Measurements from ENCODE around the gene HMX1. TPM values are rescaled to one million over a fixed set of nuclear protein-coding genes. Genes with fewer than 3 reads are reported as not detected.

Gene HMX1
- total and polyA plus RNA-seq, 2 donors (not counting 1 experiment from before 2014, with no cell fraction given): not detected

GRCh38 chr4:8920289-8920965, 48.8 kb upstream of the HMX1 start:
- Histone ChIP-seq H3K79me2 (ENCODE audit: control insufficient read depth, insufficient read depth, low read length) (no peaks in the 10 kb centered on the region), H3K4me1 (ENCODE audit: control insufficient read depth in 2 of 2, insufficient read depth in 2 of 2, low read length in 2 of 2) (no peaks in the 10 kb centered on the region), H4K20me1 (ENCODE audit: control insufficient read depth, insufficient read depth, low read length, poor library complexity, severe bottlenecking) (no peaks in the 10 kb centered on the region), H3K4me2 (replicated peaks; ENCODE audit: low read depth, low read length, poor library complexity, severe bottlenecking) (no peak overlapping the region), H3K36me3 (replicated peaks in 1 of 2; ENCODE audit: control extremely low read depth in 1 of 2, control insufficient read depth in 1 of 2, extremely low read depth in 1 of 2, insufficient read depth in 2 of 2, low read length in 1 of 2) (no peaks in the 10 kb centered on the region), H3K9me3 (ENCODE audit: control extremely low read depth in 1 of 3, control insufficient read depth in 2 of 3, insufficient read depth in 1 of 3, low read length in 2 of 3) (peaks cover 0 to 8% (median 0%) of the 10 kb centered on the region in 3 donors), H3K4me3 (ENCODE audit: control extremely low read depth in 1 of 5, extremely low read depth in 1 of 5, insufficient read depth in 1 of 5, low read depth in 2 of 5, low read length in 4 of 5) (no peak overlapping the region), H3K9ac (ENCODE audit: low read length) (no peak overlapping the region), H3K27me3 (replicated peaks in 1 of 4; ENCODE audit: control extremely low read depth in 1 of 4, control insufficient read depth in 3 of 4, insufficient read depth in 4 of 4, low read length in 3 of 4) (peaks cover 0 to 9% (median 0%) of the 10 kb centered on the region in 4 experiments), H3K27ac (ENCODE audit: low read length in 2 of 2) (no peak overlapping the region), H2AFZ (ENCODE audit: insufficient read depth, low read depth, low read length, poor library complexity, severe bottlenecking) (no peak overlapping the region)
- 93% methylated on average over 14 of the region's 14 CpGs for whole genome bisulfite sequencing (ENCODE audit: insufficient coverage)
- Mint-ChIP-seq H3K4me1 (no peaks in the 10 kb centered on the region), H3K4me3 (no peak overlapping the region), H3K9me3 (ENCODE audit: insufficient read depth) (peaks cover 10% of the 10 kb centered on the region), H3K27me3 (peaks cover 3% of the 10 kb centered on the region), H3K27ac (no peak overlapping the region)
- CTCF ChIA-PET: no interaction called here
- TF ChIP-seq EZH2 (IDR thresholded peaks at IDR 0.05; ENCODE audit: borderline replicate concordance, insufficient read depth, low read depth, low read length, poor library complexity, severe bottlenecking): no peak
- no peak for TF ChIP-seq CTCF (IDR thresholded peaks at IDR 0.05)
- intact Hi-C loops (cut with micrococcal nuclease): no loop called here
- POLR2A ChIA-PET: no interaction called here
- ATAC-seq (ENCODE audit: low read depth): no peak
- DNase-seq: no peak

- intact Hi-C loops (cut with micrococcal nuclease): no loop called here
- peaks cover 0 to 8% (median 0%) of the 10 kb centered on the region in 3 donors for H3K9me3 ChIP-seq (ENCODE audit: control extremely low read depth in 1 of 3, control insufficient read depth in 2 of 3, insufficient read depth in 1 of 3, low read length in 2 of 3)
- no peak overlapping the region for H3K27ac ChIP-seq (ENCODE audit: low read length in 2 of 2)
- TF ChIP-seq CTCF (IDR thresholded peaks at IDR 0.05): no peak
- TF ChIP-seq EZH2 (IDR thresholded peaks at IDR 0.05; ENCODE audit: borderline replicate concordance, insufficient read depth, low read depth, low read length, poor library complexity, severe bottlenecking): no peak
- H2AFZ ChIP-seq (ENCODE audit: insufficient read depth, low read depth, low read length, poor library complexity, severe bottlenecking): no peak overlapping the region
- ChIA-PET CTCF (no interaction called here), POLR2A (no interaction called here)
- no peak overlapping the region for H3K4me2 ChIP-seq (replicated peaks; ENCODE audit: low read depth, low read length, poor library complexity, severe bottlenecking)
- peaks cover 3% of the 10 kb centered on the region for H3K27me3 Mint-ChIP-seq
- WGBS (ENCODE audit: insufficient coverage): 80% methylated on average over 14 of the region's 16 CpGs
- DNase-seq (no peak), ATAC-seq (ENCODE audit: low read depth) (no peak)
- no peak overlapping the region for H3K27ac Mint-ChIP-seq
- peaks cover 0 to 9% (median 0%) of the 10 kb centered on the region in 4 experiments for H3K27me3 ChIP-seq (replicated peaks in 1 of 4; ENCODE audit: control extremely low read depth in 1 of 4, control insufficient read depth in 3 of 4, insufficient read depth in 4 of 4, low read length in 3 of 4)
- no peaks in the 10 kb centered on the region for H3K4me1 Mint-ChIP-seq
- H3K4me3 ChIP-seq (ENCODE audit: control extremely low read depth in 1 of 5, extremely low read depth in 1 of 5, insufficient read depth in 1 of 5, low read depth in 2 of 5, low read length in 4 of 5): no peak overlapping the region
- no peaks in the 10 kb centered on the region for H4K20me1 ChIP-seq (ENCODE audit: control insufficient read depth, insufficient read depth, low read length, poor library complexity, severe bottlenecking)
- H3K4me3 Mint-ChIP-seq: no peak overlapping the region
- no peaks in the 10 kb centered on the region for H3K79me2 ChIP-seq (ENCODE audit: control insufficient read depth, insufficient read depth, low read length)
- no peaks in the 10 kb centered on the region for H3K4me1 ChIP-seq (ENCODE audit: control insufficient read depth in 2 of 2, insufficient read depth in 2 of 2, low read length in 2 of 2)
- no peak overlapping the region for H3K9ac ChIP-seq (ENCODE audit: low read length)
- no peaks in the 10 kb centered on the region for H3K36me3 ChIP-seq (replicated peaks in 1 of 2; ENCODE audit: control extremely low read depth in 1 of 2, control insufficient read depth in 1 of 2, extremely low read depth in 1 of 2, insufficient read depth in 2 of 2, low read length in 1 of 2)
- peaks cover 8% of the 10 kb centered on the region for H3K9me3 Mint-ChIP-seq (ENCODE audit: insufficient read depth)
These were observed 48.1 kb upstream of the HMX1 start for GRCh38 chr4:8919651-8920288.

Measured in B cell (primary cell).